Measurements from ENCODE around the gene DZANK1. TPM values are rescaled to one million over a fixed set of nuclear protein-coding genes. Genes with fewer than 3 reads are reported as not detected.

The DZANK1 gene
- total RNA-seq (1 to 10 TPM; 2.8 to 3.1 TPM), polyA plus RNA-seq (1.7 TPM)

GRCh38 chr20:18466894-18467730 lies at the start of gene DZANK1, which contains the start of gene POLR3F:
Gene DZANK1, minus strand, starts transcription at chr20:18467030. Its CDS starts 1,672 bp downstream, at chr20:18465358.
Gene POLR3F, plus strand, starts transcription at chr20:18467390. Its CDS starts 117 bp downstream, at chr20:18467507.
- Histone ChIP-seq H3K36me3 (ENCODE audit: insufficient read depth, low read length) (peaks cover 8% of the 10 kb centered on the region), H3K4me3 (ENCODE audit: low read length) (peak within 1 kb of the TSS; percentile 91), H3K9me3 (ENCODE audit: low read length) (no peaks in the 10 kb centered on the region), H3K27ac (ENCODE audit: low read depth, low read length) (peak within 1 kb of the TSS; percentile 79), H3K27me3 (ENCODE audit: insufficient read depth, low read length, poor library complexity, severe bottlenecking) (no peaks in the 10 kb centered on the region), H3K4me1 (ENCODE audit: insufficient read depth, low read length) (peaks cover 11% of the 10 kb centered on the region)
- peaks cover 0 to 39% (median 0%) of the 10 kb centered on the region in 3 donors for H3K36me3 Mint-ChIP-seq
- ChIA-PET CTCF (interaction anchor here (1.0 to 1.8 kb wide), 2 partner anchors 8 to 41 kb away, joined by 3 to 9 read pairs; partner anchors contain the start of gene SEC23B), POLR2A (interaction anchor here (0.7 to 2.9 kb wide), 7 partner anchors 30 to 1585 kb away, joined by 3 to 53 read pairs (median 5); partner anchors contain the start of genes CFAP61, CRNKL1, RBBP9 and SEC23B)
- peak; percentile 87 to 94 (median 91) for DNase-seq
- H3K27ac Mint-ChIP-seq = peak within 1 kb of the TSS; percentile 95 to 98 (median 98)
- H3K4me1 Mint-ChIP-seq = peaks cover 28 to 46% (median 38%) of the 10 kb centered on the region in 3 donors
- peak within 1 kb of the TSS; percentile 87 to 97 (median 96) for H3K4me3 Mint-ChIP-seq
- peaks cover 0 to 3% of the 10 kb centered on the region in 2 donors for H3K27me3 Mint-ChIP-seq
- no peaks in the 10 kb centered on the region for H3K9me3 Mint-ChIP-seq

- ChIA-PET CTCF (no interaction called here), POLR2A (interaction anchor here (0.7 kb wide), 1 partner anchor 205 kb away, joined by 9 read pairs; no protein-coding TSS in a partner anchor)
- Histone ChIP-seq H3K9me3 (ENCODE audit: low read length) (no peaks in the 10 kb centered on the region), H3K36me3 (ENCODE audit: insufficient read depth, low read length) (peaks cover 4% of the 10 kb centered on the region), H3K4me1 (ENCODE audit: insufficient read depth, low read length) (no peaks in the 10 kb centered on the region), H3K27me3 (ENCODE audit: insufficient read depth, low read length, poor library complexity, severe bottlenecking) (no peaks in the 10 kb centered on the region), H3K27ac (ENCODE audit: low read depth, low read length) (no peak overlapping the region), H3K4me3 (ENCODE audit: low read length) (no peak overlapping the region)
- Mint-ChIP-seq H3K27ac (peak overlapping the region in 4 of 8 donors; percentile 22 to 84 (median 59)), H3K27me3 (no peaks in the 10 kb centered on the region), H3K4me1 (peaks cover 15 to 47% (median 43%) of the 10 kb centered on the region in 3 donors), H3K9me3 (no peaks in the 10 kb centered on the region), H3K36me3 (peaks cover 13 to 48% (median 14%) of the 10 kb centered on the region in 3 donors), H3K4me3 (peak overlapping the region in 2 of 7 donors; percentile 0 to 30)
- DNase-seq = no peak
These were observed 49.1 kb upstream of the DZANK1 start for GRCh38 chr20:18515973-18516372.

GRCh38 chr20:18514127-18514526 lies 47.3 kb upstream of the DZANK1 start:
- H3K4me1 ChIP-seq (ENCODE audit: insufficient read depth, low read length) = peaks cover 3% of the 10 kb centered on the region
- H3K36me3 ChIP-seq (ENCODE audit: insufficient read depth, low read length) = peaks cover 4% of the 10 kb centered on the region
- no peak for DNase-seq
- no peaks in the 10 kb centered on the region for H3K9me3 ChIP-seq (ENCODE audit: low read length)
- ChIA-PET CTCF (no interaction called here), POLR2A (no interaction called here)
- H3K4me3 ChIP-seq (ENCODE audit: low read length) = no peak overlapping the region
- Mint-ChIP-seq H3K27ac (no peak overlapping the region), H3K4me3 (no peak overlapping the region), H3K4me1 (peaks cover 24 to 66% (median 59%) of the 10 kb centered on the region in 3 donors), H3K9me3 (no peaks in the 10 kb centered on the region), H3K27me3 (no peaks in the 10 kb centered on the region), H3K36me3 (peaks cover 18 to 62% (median 19%) of the 10 kb centered on the region in 3 donors)
- no peak overlapping the region for H3K27ac ChIP-seq (ENCODE audit: low read depth, low read length)
- H3K27me3 ChIP-seq (ENCODE audit: insufficient read depth, low read length, poor library complexity, severe bottlenecking) = no peaks in the 10 kb centered on the region

GRCh38 chr20:18513208-18513607 lies 46.4 kb upstream of the DZANK1 start:
- Histone ChIP-seq H3K9me3 (ENCODE audit: low read length) (no peaks in the 10 kb centered on the region), H3K36me3 (ENCODE audit: insufficient read depth, low read length) (peaks cover 4% of the 10 kb centered on the region), H3K27me3 (ENCODE audit: insufficient read depth, low read length, poor library complexity, severe bottlenecking) (no peaks in the 10 kb centered on the region), H3K4me3 (ENCODE audit: low read length) (no peak overlapping the region), H3K4me1 (ENCODE audit: insufficient read depth, low read length) (peaks cover 12% of the 10 kb centered on the region), H3K27ac (ENCODE audit: low read depth, low read length) (no peak overlapping the region)
- no peak for DNase-seq
- Mint-ChIP-seq H3K27ac (peak overlapping the region in 2 of 8 donors; percentile 51 to 63), H3K27me3 (no peaks in the 10 kb centered on the region), H3K9me3 (no peaks in the 10 kb centered on the region), H3K36me3 (peaks cover 18 to 65% (median 19%) of the 10 kb centered on the region in 3 donors), H3K4me1 (peaks cover 32 to 75% (median 68%) of the 10 kb centered on the region in 3 donors), H3K4me3 (no peak overlapping the region)
- POLR2A ChIA-PET = no interaction called here
- CTCF ChIA-PET = no interaction called here

GRCh38 chr20:18511571-18511970 lies 44.7 kb upstream of the DZANK1 start:
- H3K4me1 Mint-ChIP-seq = peaks cover 44 to 89% (median 84%) of the 10 kb centered on the region in 3 donors
- Histone ChIP-seq H3K27me3 (ENCODE audit: insufficient read depth, low read length, poor library complexity, severe bottlenecking) (no peaks in the 10 kb centered on the region), H3K36me3 (ENCODE audit: insufficient read depth, low read length) (peaks cover 4% of the 10 kb centered on the region), H3K4me3 (ENCODE audit: low read length) (no peak overlapping the region), H3K27ac (ENCODE audit: low read depth, low read length) (no peak overlapping the region), H3K4me1 (ENCODE audit: insufficient read depth, low read length) (peaks cover 17% of the 10 kb centered on the region), H3K9me3 (ENCODE audit: low read length) (no peaks in the 10 kb centered on the region)
- CTCF ChIA-PET = no interaction called here
- no peak for DNase-seq
- no peak overlapping the region for H3K4me3 Mint-ChIP-seq
- H3K27ac Mint-ChIP-seq = no peak overlapping the region
- peaks cover 18 to 77% (median 21%) of the 10 kb centered on the region in 3 donors for H3K36me3 Mint-ChIP-seq
- POLR2A ChIA-PET = no interaction called here
- H3K9me3 Mint-ChIP-seq = peaks cover 0 to 2% (median 0%) of the 10 kb centered on the region in 5 donors
- H3K27me3 Mint-ChIP-seq = peaks cover 0 to 8% of the 10 kb centered on the region in 2 donors

- Mint-ChIP-seq H3K27me3 (peaks cover under 1 to 8% of the 10 kb centered on the region in 2 donors), H3K4me3 (peak within 1 kb of the TSS; percentile 96 to 100 (median 99)), H3K4me1 (peaks cover 31 to 57% (median 56%) of the 10 kb centered on the region in 3 donors), H3K36me3 (peaks cover 12 to 42% (median 16%) of the 10 kb centered on the region in 3 donors), H3K27ac (peak within 1 kb of the TSS; percentile 98 to 100 (median 100)), H3K9me3 (peaks cover 0 to 2% (median 0%) of the 10 kb centered on the region in 5 donors)
- Histone ChIP-seq H3K9me3 (ENCODE audit: low read length) (no peaks in the 10 kb centered on the region), H3K27ac (ENCODE audit: low read depth, low read length) (peak within 1 kb of the TSS; percentile 99), H3K36me3 (ENCODE audit: insufficient read depth, low read length) (no peaks in the 10 kb centered on the region), H3K4me1 (ENCODE audit: insufficient read depth, low read length) (peaks cover 19% of the 10 kb centered on the region), H3K4me3 (ENCODE audit: low read length) (peak within 1 kb of the TSS; percentile 68), H3K27me3 (ENCODE audit: insufficient read depth, low read length, poor library complexity, severe bottlenecking) (no peaks in the 10 kb centered on the region)
- DNase-seq = peak; percentile 94 to 100 (median 98)
- ChIA-PET POLR2A (interaction anchor here (0.5 to 2.7 kb wide), 10 partner anchors 10 to 1545 kb away, joined by 3 to 53 read pairs (median 4); partner anchors contain the start of genes BFSP1, CFAP61, CRNKL1 and DTD1), CTCF (interaction anchor here (0.9 to 3.1 kb wide), 10 partner anchors 11 to 219 kb away, joined by 3 to 30 read pairs (median 4); partner anchors contain the start of genes DZANK1, POLR3F, RBBP9 and SMIM26)
These were observed 40.7 kb upstream of the DZANK1 start, which contains the start of gene SEC23B for GRCh38 chr20:18507218-18508191. Gene SEC23B, plus strand, starts transcription at chr20:18507940. Its CDS starts 2,896 bp downstream, at chr20:18510836.

- peak overlapping the region; percentile 96 to 100 (median 99) for H3K4me3 Mint-ChIP-seq
- no peaks in the 10 kb centered on the region for H3K9me3 ChIP-seq (ENCODE audit: low read length)
- H3K27ac Mint-ChIP-seq = peak overlapping the region; percentile 98 to 100 (median 100)
- DNase-seq = no peak
- H3K27ac ChIP-seq (ENCODE audit: low read depth, low read length) = peak overlapping the region; percentile 99
- H3K27me3 Mint-ChIP-seq = peaks cover 8% of the 10 kb centered on the region in 2 donors
- H3K9me3 Mint-ChIP-seq = peaks cover 0 to 2% (median 0%) of the 10 kb centered on the region in 5 donors
- peak overlapping the region; percentile 68 for H3K4me3 ChIP-seq (ENCODE audit: low read length)
- H3K36me3 Mint-ChIP-seq = peaks cover 14 to 37% (median 15%) of the 10 kb centered on the region in 3 donors
- no peaks in the 10 kb centered on the region for H3K27me3 ChIP-seq (ENCODE audit: insufficient read depth, low read length, poor library complexity, severe bottlenecking)
- H3K36me3 ChIP-seq (ENCODE audit: insufficient read depth, low read length) = no peaks in the 10 kb centered on the region
- ChIA-PET POLR2A (interaction anchor here (0.6 to 2.7 kb wide), 8 partner anchors 9 to 1546 kb away, joined by 3 to 53 read pairs (median 4); partner anchors contain the start of genes CFAP61, CRNKL1, DTD1 and DZANK1), CTCF (interaction anchor here (1.0 to 3.1 kb wide), 7 partner anchors 10 to 82 kb away, joined by 3 to 30 read pairs (median 4); partner anchors contain the start of genes RBBP9 and SMIM26)
- H3K4me1 Mint-ChIP-seq = peaks cover 31 to 52% (median 51%) of the 10 kb centered on the region in 3 donors
- peaks cover 19% of the 10 kb centered on the region for H3K4me1 ChIP-seq (ENCODE audit: insufficient read depth, low read length)
These were observed 39.9 kb upstream of the DZANK1 start for GRCh38 chr20:18506744-18507143.
